NCI-H2081 (cell line): Measurements from ENCODE around the gene RFC4.

ENCODE experiments used
- DNase-seq, 2 experiments: peaks; one replicate each; lab custom pipeline; 2025; lab: John Stamatoyannopoulos, UW

RFC4 gene

GRCh38 chr3:186750316-186750715, 56.0 kb downstream of the RFC4 start:
- DNase-seq = no peak

- no peak for DNase-seq
Measured at GRCh38 chr3:186746008-186746407, 60.3 kb downstream of the RFC4 start.

GRCh38 chr3:186743666-186744065, 62.6 kb downstream of the RFC4 start:
- DNase-seq = no peak

GRCh38 chr3:186742618-186743380, 63.5 kb downstream of the RFC4 start:
- DNase-seq = no peak
